AG09309 (cell line): Measurements from ENCODE around the gene UBE4B.
"Not testable (repeated sequence)": the region's sequence is repeated elsewhere in the genome, so short reads cannot be mapped to it uniquely, and the experiment has no call there.

Experiments used
- DNase-seq: peaks from one replicate; pipeline ENCODE4 v3.0.0-alpha.2; 2010; ENCODE audit warnings: low read depth
- H3K4me3 ChIP-seq: 2 replicates; pipeline ENCODE4 v1.5.1; 2011; ENCODE audit warnings: mild to moderate bottlenecking, low read depth, low read length, moderate library complexity; ENCODE audit not compliant: control insufficient read depth
- TF ChIP-seq, protein P1 (sequence below): IDR thresholded peaks from 2 replicates; pipeline ENCODE4 v1.5.1; 2011; ENCODE audit warnings: mild to moderate bottlenecking, low read depth, low read length, inconsistent platforms; ENCODE audit not compliant: insufficient read depth, control insufficient read depth; ENCODE audit errors: missing control alignments

The UBE4B gene

DNA sequence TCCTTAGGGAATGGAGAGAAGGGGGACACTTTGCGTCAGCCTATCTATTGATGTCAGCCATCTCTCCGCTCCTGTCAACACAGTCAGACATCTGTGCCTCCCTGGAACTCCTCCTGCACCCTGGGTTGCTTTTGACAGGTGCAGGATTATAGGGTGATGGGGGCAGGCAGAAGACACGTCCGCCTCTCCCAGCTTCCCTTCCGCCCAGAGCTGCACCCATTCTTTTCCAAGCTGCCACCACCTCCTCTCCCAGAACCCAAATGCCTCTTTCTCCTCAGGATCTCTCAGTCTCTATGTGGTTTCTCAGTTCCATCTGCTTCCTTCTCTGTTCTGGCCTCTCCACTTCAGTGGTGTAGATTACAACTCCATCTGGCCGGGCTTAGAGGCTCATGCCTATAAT, 160.5 kb downstream of the UBE4B start:
- DNase-seq = no peak
- TF ChIP-seq, protein P1, sequence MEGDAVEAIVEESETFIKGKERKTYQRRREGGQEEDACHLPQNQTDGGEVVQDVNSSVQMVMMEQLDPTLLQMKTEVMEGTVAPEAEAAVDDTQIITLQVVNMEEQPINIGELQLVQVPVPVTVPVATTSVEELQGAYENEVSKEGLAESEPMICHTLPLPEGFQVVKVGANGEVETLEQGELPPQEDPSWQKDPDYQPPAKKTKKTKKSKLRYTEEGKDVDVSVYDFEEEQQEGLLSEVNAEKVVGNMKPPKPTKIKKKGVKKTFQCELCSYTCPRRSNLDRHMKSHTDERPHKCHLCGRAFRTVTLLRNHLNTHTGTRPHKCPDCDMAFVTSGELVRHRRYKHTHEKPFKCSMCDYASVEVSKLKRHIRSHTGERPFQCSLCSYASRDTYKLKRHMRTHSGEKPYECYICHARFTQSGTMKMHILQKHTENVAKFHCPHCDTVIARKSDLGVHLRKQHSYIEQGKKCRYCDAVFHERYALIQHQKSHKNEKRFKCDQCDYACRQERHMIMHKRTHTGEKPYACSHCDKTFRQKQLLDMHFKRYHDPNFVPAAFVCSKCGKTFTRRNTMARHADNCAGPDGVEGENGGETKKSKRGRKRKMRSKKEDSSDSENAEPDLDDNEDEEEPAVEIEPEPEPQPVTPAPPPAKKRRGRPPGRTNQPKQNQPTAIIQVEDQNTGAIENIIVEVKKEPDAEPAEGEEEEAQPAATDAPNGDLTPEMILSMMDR = no peak
- no peak overlapping the region for H3K4me3 ChIP-seq

DNA sequence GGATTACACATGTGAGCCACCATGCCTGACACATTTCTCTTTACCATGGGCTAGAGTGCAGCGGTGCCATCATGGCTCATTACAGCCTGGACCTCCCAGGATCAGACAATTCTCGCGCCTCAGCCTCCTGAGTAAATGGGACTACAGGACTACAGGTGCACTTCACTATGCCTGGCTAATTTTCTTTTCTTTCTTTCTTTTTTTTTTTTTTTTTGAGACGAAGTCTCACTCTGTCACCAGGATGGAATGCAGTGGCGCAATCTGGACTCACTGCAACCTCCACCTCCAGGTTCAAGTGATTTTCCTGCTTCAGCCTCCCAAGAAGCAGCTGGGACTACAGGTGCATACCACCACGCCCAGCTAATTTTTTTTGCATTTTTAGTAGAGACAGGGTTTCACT, 162.8 kb downstream of the UBE4B start:
- H3K4me3 ChIP-seq = no peak overlapping the region
- no peak for DNase-seq
- TF ChIP-seq, protein P1 = no peak

DNA sequence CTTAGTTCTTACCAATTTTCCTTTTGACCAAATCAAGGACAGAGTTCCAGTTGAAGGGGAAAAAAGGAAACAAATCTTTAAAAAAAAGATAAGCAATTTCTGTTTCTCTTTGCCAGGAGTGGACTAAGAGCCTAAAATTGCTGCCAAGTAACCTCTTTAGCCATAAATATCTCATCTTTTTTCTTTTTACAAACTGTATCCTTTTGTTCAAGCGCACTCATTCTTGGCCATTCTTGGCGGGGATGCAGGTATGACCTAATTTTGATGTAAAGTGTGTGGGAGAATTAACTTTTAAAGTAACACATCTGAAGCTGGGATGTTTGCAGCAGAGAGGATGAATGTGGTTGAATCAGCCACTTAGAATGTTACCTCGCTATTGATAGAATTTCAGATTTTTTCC, 164.2 kb downstream of the UBE4B start:
- TF ChIP-seq, protein P1 = no peak
- no peak overlapping the region for H3K4me3 ChIP-seq
- DNase-seq = no peak

DNA sequence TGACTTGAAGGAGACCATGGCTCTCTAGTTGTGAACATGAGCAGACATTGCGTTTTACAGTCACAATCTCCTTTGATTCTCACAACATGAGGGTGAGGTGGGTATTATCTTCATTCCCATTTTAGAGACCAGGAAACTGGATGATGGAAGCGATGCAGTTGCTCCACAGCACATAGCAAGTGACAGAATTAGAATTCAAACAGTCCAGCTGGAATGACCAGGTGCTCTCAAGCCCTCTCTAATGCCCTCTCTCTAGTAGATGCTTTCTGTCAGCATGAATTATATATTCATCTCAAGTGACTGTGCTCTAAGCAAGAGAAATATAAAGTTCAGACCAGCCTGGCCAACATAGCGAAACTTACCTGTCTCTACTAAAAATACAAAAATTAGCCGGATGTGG, 167.9 kb downstream of the UBE4B start:
- DNase-seq = no peak
- no peak overlapping the region for H3K4me3 ChIP-seq
- TF ChIP-seq, protein P1 = no peak

DNA sequence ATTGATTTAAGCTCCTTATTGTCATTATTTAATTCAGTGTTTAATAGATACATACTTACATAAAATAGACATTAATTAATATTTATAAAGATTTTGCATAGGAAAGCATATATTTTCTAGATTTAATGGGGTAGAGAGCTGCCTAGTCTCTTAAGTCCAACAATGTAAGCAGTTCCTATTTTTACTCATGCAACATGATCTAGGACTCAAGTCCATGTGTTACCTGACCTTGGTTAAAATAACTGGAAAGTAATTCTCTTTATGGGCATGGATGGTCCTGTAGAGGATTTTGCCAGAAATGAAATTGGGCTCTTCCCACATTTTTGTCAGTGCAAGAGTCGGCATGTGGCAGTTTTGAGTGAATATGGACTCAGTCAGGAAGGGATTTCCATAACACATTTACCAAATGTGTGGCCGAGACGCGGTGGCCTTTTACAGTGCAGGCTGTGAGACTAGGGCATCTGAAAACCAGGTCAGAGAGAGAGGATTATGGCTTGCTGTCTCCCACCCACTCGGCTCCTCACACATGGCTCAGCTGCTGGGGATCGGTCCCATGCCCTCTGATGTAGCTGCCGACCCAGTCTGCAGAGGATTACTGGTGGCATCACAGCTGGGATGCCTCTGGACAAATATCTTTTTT, 171.4 kb downstream of the UBE4B start:
- no peak overlapping the region for H3K4me3 ChIP-seq
- no peak for DNase-seq
- TF ChIP-seq, protein P1 = no peak

DNA sequence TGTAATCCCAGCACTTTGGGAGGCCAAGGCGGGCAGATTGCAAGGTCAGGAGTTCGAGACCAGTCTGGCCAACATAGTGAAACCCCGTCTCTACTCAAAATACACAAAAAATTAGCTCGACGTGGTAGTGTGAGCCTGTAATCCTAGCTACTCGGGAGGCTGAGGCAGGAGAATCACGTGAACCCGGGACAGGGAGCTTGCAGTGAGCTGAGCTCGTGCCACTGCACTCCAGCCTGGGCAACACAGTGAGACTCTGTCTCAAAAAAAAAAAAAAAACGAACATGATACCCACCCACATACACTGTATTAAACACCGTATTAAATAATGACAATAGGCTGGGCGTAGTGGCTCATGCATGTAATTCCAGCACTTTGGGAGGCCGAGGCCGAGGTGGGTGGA, 172.4 kb downstream of the UBE4B start:
- not testable (repeated sequence) for DNase-seq, H3K4me3 ChIP-seq

DNA sequence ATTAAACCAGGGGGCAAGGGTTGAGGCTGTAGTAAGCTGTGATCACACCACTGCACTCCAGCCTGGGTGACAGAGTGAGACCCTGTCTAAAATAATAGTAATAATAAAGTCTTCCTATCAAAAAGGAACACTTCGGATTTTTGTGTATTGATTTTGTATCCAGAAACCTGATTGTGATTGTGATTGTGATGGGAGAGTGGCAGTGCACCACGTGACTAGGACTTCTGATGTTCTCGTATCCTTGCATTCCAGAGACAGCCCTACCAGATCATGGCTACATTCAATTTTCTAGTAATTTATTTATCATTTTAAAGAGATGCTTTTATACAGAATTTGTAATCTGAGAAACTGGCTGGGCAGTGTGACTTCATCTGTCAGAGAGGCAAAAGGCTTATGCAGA, 175.1 kb downstream of the UBE4B start:
- DNase-seq = no peak
- TF ChIP-seq, protein P1 = no peak
- H3K4me3 ChIP-seq = no peak overlapping the region
